ENCODE results near the gene CFAP54.

The CFAP54 gene

GRCh38 chr12:96862326-96862725, 372.9 kb downstream of the CFAP54 start:
- no peak for DNase-seq (ENCODE audit: low read depth)
- H3K4me3 ChIP-seq (ENCODE audit: low read length), result no peak overlapping the region
- TF ChIP-seq CTCF (conservative IDR thresholded peaks at IDR 0.05; ENCODE audit: low read length), result no peak

GRCh38 chr12:96864335-96864734, 375.0 kb downstream of the CFAP54 start:
- no peak for DNase-seq (ENCODE audit: low read depth)
- no peak for TF ChIP-seq CTCF (conservative IDR thresholded peaks at IDR 0.05; ENCODE audit: low read length)
- H3K4me3 ChIP-seq (ENCODE audit: low read length), result no peak overlapping the region

GRCh38 chr12:96866801-96867590, 377.6 kb downstream of the CFAP54 start:
- TF ChIP-seq CTCF (conservative IDR thresholded peaks at IDR 0.05; ENCODE audit: low read length), result no peak
- no peak overlapping the region for H3K4me3 ChIP-seq (ENCODE audit: low read length)
- DNase-seq (ENCODE audit: low read depth), result no peak

- DNase-seq (ENCODE audit: low read depth), result no peak
- no peak for TF ChIP-seq CTCF (conservative IDR thresholded peaks at IDR 0.05; ENCODE audit: low read length)
- no peak overlapping the region for H3K4me3 ChIP-seq (ENCODE audit: low read length)
Observed at GRCh38 chr12:96870946-96871345, 381.6 kb downstream of the CFAP54 start.

- DNase-seq (ENCODE audit: low read depth), result no peak
- no peak for TF ChIP-seq CTCF (conservative IDR thresholded peaks at IDR 0.05; ENCODE audit: low read length)
Observed at GRCh38 chr12:96872961-96873360, 383.6 kb downstream of the CFAP54 start.

GRCh38 chr12:96874211-96874610, 384.8 kb downstream of the CFAP54 start:
- DNase-seq (ENCODE audit: low read depth), result no peak
- no peak overlapping the region for H3K4me3 ChIP-seq (ENCODE audit: low read length)
- TF ChIP-seq CTCF (conservative IDR thresholded peaks at IDR 0.05; ENCODE audit: low read length), result no peak

More at GRCh38 chr12:96872961-96873360, 383.6 kb downstream of the CFAP54 start:
- H3K4me3 ChIP-seq (ENCODE audit: low read length), result no peak overlapping the region

- DNase-seq (ENCODE audit: low read depth), result no peak
- no peak for TF ChIP-seq CTCF (conservative IDR thresholded peaks at IDR 0.05; ENCODE audit: low read length)
- H3K4me3 ChIP-seq (ENCODE audit: low read length), result no peak overlapping the region
Observed at GRCh38 chr12:96876966-96877365, 387.6 kb downstream of the CFAP54 start.

Measured in AG10803 (cell line).